Measurements from ENCODE around the gene MYO7B. TPM values are rescaled to one million over a fixed set of nuclear protein-coding genes. Genes with fewer than 3 reads are reported as not detected.

MYO7B gene
- total and polyA plus RNA-seq, 10 donors, result 32.3 to 165 (median 52.9) TPM

- DNase-seq, result peak; percentile 41
- intact Hi-C loops (cut with DNase I; ENCODE audit: low total_unique reads), result no loop called here
- Histone ChIP-seq H3K9me3 (no peaks in the 10 kb centered on the region), H3K4me1 (peaks cover 3 to 36% (median 18%) of the 10 kb centered on the region in 6 donors), H3K27ac (no peak overlapping the region), H3K36me3 (no peaks in the 10 kb centered on the region), H3K4me3 (no peak overlapping the region), H3K27me3 (replicated peaks in 1 of 7) (no peaks in the 10 kb centered on the region)
- 87 to 95% (median 92%) methylated on average over 4 of the region's 4 CpGs for WGBS, 5 donors
- TF ChIP-seq CTCF (IDR thresholded peaks at IDR 0.05 in 8 of 11, conservative IDR thresholded peaks at IDR 0.05 in 3 of 11), result no peak
- no peak for TF ChIP-seq POLR2AphosphoS5 (IDR thresholded peaks at IDR 0.05)
Measured at GRCh38 chr2:127581050-127581345, 45.5 kb downstream of the MYO7B start.

GRCh38 chr2:127581516-127582490, 46.3 kb downstream of the MYO7B start:
- H3K27me3 ChIP-seq (replicated peaks in 1 of 7), result no peaks in the 10 kb centered on the region
- 92 to 96% (median 94%) methylated on average over 19 to 21 of the region's 21 CpGs for WGBS, 5 donors
- no peaks in the 10 kb centered on the region for H3K36me3 ChIP-seq
- no peak overlapping the region for H3K27ac ChIP-seq
- peaks cover 0 to 27% (median 10%) of the 10 kb centered on the region in 6 donors for H3K4me1 ChIP-seq
- TF ChIP-seq CTCF (IDR thresholded peaks at IDR 0.05 in 8 of 11, conservative IDR thresholded peaks at IDR 0.05 in 3 of 11) (no peak), POLR2AphosphoS5 (IDR thresholded peaks at IDR 0.05) (no peak), POLR2A (IDR thresholded peaks at IDR 0.05) (no peak)
- no peak overlapping the region for H3K4me3 ChIP-seq
- intact Hi-C loops (cut with DNase I; ENCODE audit: low total_unique reads), result no loop called here
- no peaks in the 10 kb centered on the region for H3K9me3 ChIP-seq
- peak; percentile 64 for DNase-seq

GRCh38 chr2:127582863-127583861, 47.7 kb downstream of the MYO7B start:
- no peak overlapping the region for H3K4me3 ChIP-seq
- H3K27ac ChIP-seq, result no peak overlapping the region
- no peaks in the 10 kb centered on the region for H3K36me3 ChIP-seq
- WGBS, 5 donors, result 73 to 89% (median 84%) methylated on average over 13 to 15 of the region's 15 CpGs
- no peaks in the 10 kb centered on the region for H3K9me3 ChIP-seq
- no peak for TF ChIP-seq POLR2A (IDR thresholded peaks at IDR 0.05)
- no peak for TF ChIP-seq POLR2AphosphoS5 (IDR thresholded peaks at IDR 0.05)
- TF ChIP-seq CTCF (IDR thresholded peaks at IDR 0.05 in 8 of 11, conservative IDR thresholded peaks at IDR 0.05 in 3 of 11), result no peak
- intact Hi-C loops (cut with DNase I; ENCODE audit: low total_unique reads), result no loop called here
- H3K27me3 ChIP-seq (replicated peaks in 1 of 7), result no peaks in the 10 kb centered on the region
- peak; percentile 67 for DNase-seq
- H3K4me1 ChIP-seq, result peaks cover 0 to 14% (median 0%) of the 10 kb centered on the region in 6 donors
